GM21825 (cell line): ENCODE results near the gene CFAP210.

ENCODE experiments used
- ATAC-seq: cut with Tn5 transposase; IDR thresholded peaks from one replicate; pipeline ENCODE4 v1.9.1; 2021; ENCODE audit warnings: mild to moderate bottlenecking, moderate library complexity; ENCODE audit not compliant: unreplicated experiment

CFAP210 gene

DNA sequence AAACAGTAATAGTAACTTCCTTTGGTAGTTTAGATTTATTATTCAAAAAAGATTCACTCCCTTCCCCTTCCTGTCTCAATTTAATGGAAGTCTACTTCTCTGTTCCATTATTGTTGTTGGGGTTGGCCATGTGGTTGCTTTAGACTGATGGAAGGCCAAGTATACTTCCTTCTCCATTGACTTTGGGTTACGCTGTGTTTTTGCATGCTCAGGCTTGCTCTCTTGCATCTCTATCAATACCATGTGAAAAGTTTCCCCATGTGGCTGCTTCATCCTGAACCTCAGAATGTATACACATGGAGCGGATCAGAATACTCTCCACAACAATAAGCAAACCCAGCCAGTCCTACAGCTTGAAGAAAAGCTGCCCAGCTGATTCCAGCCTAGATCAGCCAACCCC lies 20.3 kb downstream of the CFAP210 start:
- ATAC-seq, result no peak

DNA sequence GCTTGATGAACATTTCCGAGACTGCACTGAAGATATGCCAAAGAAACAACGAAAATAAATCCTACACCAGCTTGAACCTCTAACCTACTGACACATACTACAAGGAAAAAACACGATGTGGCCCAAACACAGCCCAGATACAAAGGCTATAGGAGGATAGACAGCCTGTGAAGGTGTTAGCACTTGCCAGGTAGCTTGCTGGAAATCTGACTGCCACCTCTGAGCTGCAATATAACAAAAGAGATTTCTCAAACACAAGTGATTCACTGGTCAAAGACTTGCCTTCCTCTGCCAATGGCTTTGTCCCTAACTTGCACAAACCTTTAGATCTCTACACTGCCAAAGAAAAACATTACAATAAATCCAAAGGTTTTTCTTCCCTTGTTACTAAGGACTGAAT lies 21.1 kb downstream of the CFAP210 start:
- ATAC-seq, result no peak

DNA sequence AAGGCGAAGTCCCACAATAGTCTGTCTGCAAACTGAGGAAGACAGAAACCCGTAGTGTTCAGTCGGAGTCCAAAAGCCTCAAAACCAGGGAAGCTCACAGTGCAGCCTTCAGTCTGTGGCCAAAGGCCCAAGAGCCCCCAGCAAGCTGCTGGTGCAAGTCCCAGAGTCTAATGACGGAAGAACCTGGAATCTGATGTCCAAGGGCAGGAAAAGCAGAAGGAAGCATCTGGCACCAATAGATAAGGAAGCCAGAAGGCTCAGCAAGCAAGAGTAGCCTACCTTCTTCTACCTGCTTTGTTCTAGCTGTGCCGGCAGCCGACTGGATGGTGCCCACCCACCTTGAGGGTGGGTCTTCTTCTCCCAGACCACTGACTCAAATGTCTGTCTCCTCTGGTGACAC lies 21.8 kb downstream of the CFAP210 start:
- ATAC-seq, result no peak

DNA sequence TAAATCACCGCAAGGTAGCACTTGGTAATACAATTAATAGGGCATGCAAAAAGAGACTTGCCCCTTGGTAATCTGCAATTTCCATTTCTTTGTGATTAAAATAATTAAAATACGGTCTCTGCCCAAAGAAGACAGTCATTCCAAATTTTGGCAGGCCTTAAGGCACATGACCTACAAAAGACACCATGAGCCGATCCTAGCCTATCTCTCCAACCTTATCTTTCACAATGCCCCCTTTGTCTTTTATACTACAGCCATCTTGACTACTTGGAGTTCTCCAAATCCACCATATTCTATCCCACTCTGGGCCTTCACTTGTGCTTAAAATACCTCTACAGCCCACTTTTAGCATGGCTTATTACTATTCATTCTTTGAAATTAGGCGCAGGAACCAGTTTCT lies 23.3 kb downstream of the CFAP210 start:
- no peak for ATAC-seq

DNA sequence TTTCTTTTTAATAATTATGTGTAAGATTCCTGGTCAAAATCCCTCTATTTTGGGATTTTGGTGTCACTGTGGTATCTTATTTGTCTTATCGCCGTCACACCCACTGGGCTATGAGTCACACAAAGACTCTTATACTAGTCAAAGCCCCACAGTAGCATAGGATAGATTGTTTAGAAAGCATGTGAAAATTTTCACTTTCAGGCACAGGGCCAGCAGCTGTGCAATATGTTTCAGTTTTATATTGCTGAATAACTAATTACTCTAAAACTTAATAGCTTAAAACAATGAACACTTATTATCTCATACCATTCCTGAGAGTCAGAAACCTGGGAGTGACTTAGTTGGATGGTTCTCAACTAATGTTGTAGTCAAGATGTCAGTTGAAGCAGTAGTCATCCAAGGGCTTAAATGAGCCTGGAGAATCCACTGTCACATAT lies 24.0 kb downstream of the CFAP210 start:
- ATAC-seq, result no peak

DNA sequence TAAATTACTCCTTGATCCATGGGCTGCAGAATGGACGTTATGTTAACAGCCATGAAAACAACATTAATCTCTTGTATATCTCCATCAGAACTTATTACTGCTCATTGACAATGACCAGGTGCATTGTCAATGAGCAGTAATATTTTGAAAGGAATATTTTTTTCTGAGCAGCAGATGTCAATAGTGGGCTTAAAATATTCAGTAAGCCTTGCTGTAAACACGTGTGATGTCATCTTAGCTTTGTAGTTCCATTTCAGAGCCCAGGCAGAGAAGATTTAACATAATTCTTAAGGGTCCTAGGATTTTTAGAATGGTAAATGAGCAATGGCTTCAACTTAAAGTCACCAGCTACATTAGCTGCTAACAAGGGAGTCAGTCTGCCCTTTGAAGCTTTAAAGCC lies 26.6 kb downstream of the CFAP210 start:
- no peak for ATAC-seq

DNA sequence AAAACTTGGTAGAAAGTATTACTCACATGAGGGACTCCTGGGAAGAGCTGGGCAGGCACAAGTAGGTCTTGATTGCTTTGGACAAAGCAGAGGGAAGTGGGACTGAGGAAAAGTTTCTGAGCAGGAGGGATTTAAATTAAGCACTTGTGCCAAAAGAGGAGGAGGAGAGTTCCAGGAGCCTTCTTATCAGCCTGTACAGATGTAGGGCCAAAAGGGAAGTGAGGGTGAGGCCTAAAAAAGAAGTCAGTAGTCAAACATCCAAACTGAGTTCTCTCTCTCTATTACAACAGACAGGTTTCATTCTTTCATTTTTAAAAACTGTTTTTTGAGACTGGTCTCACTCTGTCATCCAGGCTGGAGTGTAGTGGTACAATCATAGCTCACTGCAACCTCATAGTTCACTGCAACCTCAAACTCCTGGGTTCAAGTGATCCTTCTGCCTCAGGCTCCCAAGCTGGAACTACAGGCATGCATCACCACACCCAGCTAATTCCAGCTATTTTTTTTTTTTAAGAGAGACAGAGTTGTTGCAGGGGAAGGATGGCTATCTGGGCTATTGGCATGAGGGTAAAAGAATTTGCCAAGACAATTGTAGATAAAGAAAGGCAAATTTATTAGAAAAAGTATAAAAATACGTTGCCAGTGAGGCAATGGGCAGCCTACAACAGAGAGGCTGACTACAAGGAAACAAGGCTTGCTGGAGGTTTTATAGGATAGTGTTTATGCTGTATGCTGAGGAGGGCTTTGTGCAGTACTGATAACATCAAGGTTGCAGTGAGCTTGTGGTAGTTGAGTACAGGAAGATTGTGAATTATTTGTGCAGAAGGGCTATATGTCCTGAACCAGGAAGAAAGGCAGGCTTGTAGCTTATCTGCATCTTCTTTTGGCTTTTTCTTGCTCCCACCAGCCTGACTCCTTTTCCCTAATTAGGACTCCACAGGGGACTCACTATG lies 29.0 kb downstream of the CFAP210 start:
- ATAC-seq, result no peak

DNA sequence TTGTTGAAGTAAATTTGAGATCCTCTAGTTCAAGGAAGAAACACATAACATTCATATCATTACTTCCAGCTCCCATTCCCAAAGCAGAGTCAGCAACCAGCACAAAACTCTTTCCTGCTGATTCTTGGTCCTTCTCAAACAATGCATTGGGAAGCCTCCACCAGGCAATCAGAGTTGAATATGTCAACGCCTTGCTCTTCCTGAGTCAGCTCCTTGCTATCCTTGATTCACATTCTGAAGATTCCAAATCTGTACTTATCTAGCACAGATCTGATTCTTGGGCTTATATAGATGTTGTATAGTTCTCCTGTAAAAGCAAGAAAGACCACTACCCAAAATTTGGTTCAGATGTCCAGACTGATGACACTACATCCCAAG lies 29.6 kb downstream of the CFAP210 start:
- no peak for ATAC-seq

DNA sequence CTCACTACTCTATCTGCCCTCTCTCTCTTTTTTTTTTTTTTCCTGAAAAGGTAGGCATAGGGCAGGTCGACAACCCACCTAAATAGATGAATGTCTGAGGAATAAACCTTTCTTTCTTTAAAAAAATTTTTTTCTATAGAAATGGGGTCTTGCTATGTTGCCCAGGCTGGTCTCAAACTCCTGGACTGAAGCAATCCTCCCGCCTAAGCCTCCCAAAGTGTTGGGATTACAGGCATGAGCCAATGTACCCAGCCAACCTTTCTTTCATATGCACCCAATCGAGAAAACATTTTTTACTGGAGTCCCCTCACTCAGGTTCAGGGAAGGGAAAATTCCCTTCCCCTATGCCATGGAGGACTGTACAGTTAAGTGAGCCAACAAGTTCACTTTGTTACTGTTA lies 31.0 kb downstream of the CFAP210 start:
- ATAC-seq, result no peak

DNA sequence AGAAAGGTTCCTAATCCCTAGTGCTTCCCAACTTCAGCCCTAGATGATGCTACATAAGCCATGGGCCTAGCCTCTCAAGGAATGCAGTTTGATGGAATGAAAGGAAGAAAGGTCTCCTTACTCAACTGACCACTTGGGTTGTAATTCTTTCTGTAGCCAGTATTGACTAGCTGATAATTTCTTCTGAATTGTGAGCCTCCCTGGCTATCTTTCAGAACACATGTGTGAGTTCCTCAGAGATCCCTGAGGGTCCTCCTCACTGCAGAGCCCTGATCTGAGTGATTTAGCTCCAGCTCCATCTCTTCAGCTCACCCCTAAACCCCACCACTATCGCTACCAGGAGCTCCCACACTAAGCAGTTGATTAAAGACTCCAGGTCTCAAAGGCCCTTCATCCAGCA lies 31.5 kb downstream of the CFAP210 start:
- ATAC-seq, result no peak

DNA sequence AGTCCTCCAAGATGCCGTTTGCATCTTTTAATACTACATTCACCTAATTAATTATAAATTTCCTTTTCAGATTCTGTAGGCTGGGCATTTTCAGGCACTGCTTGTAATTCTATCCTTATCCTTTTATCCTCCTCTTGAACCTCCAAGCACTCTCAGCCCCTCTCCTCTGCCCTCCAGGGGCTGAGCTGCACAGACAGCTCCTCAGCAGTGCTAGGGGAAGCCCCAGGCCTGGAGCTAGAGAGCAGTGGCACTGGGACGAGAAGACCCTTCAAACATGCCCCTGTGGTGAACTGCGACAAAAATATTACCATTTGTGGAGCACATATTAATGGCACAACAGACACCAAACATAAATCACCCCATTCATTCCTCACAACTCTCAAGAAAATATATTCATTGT lies 32.9 kb downstream of the CFAP210 start:
- ATAC-seq, result no peak

DNA sequence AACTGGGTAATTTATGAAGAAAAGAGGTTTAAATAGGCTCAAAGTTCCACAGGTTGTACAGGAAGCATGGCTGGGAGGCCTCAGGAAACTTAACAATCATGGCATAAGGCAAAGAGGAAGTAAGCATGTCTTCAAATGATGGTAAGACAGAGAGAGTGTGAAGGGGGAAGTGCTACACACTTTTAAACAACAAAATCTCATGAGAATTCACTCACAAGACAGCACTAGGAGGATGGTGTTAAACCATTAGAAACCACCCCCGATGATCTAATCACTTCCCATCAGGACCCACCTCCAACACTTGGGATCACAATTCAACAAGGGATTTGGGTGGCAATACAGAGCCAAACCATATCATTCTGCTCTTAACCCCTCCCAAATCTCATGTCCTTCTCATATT lies 34.9 kb downstream of the CFAP210 start:
- ATAC-seq, result no peak

DNA sequence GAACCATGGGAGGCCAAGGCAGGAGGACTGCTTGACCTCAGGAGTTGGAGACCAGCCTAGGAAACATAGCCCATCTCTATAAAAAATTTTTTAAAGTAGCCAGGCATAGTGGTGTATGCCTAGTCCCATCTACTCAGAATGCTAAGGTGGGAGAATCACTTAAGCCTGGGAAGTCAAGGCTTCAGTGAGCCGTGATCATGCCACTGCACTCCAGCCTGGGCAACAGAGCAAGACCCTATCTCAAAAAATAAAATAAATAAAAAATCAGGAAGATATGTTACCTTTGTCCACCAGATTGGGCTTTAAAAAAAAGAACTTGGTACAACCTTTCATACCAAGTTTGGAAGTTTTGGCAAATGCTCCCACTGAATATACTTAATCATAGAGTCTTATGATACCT lies 35.3 kb downstream of the CFAP210 start:
- ATAC-seq, result no peak

DNA sequence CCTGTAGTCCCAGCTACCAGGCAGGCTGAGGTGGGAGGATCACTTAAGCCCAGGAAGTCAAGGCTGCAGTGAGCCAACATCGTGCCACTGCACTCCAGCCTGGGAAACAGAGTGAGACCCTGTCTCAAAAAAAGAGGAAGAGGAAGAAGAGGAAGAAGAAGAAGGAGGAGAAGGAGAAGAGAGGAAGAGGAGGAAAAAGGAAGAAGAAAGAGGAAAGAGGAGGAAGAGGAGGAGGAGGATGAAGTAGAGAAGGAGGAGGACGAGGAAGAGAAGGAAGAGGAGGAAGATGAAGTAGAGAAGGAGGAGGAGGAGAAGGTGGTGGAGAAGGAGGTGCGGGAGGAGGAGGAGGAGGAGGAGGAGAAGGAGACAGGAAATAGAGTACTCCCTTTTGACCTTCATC lies 38.0 kb downstream of the CFAP210 start:
- no peak for ATAC-seq

DNA sequence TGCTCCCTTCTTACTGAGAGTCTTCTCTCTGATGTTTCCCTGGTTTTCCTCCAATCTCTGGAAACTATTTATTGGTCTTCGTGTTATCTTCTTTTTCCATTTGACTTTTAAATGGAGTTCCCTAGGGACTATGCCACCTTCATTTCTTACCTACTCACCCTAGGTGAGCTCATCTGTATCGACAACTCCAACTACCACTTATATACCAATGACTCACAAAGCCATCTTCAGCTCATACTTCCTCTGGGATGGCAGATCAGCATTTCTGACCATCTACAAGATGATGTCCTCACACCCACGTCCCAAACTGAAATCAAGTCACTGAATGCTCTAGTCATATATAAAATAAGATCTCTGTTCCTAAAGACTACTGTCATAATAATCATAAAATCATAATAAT lies 40.6 kb downstream of the CFAP210 start:
- ATAC-seq, result no peak

DNA sequence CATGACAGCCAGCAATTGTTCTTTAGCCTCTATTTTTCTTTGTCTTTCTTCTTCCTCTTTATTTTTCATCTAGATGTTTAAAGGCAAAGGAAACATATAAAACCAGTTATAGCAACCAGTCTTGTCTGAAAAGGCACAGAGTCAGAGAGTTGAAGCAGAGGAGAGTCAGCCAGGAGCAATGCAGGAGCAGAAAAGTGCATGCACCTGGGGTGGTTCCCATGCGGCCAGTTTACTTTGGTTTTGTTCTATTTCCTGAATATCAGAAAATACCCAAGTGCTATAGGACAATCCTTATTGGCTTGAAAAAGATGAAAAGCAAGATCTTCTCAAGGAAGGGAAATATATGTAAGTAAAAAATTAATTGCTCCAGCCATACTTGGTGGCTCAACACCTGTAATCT lies 44.9 kb downstream of the CFAP210 start:
- no peak for ATAC-seq

DNA sequence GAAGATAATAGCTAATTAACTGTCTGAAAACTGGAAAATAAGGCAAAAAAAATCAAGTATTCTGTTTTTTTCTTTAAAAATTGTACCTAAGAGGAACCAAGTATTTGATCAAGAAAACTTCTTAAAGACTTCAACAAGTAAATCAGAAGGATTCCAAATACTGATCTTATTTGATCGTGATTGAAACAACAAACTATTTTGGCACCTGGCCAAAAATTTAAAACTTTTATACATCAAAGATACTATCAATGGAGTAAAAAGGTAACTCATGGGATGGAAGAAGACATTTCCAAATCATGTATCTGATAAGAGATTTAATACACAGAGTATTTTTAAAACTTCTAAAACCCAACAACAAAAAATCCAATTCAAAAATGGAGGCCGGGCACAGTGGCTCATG lies 46.7 kb downstream of the CFAP210 start:
- no peak for ATAC-seq

DNA sequence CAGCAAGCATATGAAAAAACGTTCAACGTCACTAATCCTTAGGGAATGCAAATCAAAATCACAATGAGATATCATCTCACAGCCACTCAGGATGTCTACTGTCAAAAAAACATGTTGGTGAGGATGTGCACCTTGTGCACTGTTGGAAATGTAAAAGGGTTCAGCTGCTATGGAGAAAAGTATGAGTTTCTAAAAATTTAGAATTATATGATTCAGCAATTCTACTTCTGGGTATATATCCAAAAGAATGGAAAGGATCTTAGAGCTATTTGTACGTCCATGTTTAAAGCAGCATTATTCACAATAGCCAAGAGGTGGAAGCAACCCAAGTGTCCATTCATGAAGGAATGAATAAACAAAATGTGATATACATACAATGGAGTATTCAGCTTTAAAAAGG lies 50.0 kb downstream of the CFAP210 start:
- no peak for ATAC-seq

DNA sequence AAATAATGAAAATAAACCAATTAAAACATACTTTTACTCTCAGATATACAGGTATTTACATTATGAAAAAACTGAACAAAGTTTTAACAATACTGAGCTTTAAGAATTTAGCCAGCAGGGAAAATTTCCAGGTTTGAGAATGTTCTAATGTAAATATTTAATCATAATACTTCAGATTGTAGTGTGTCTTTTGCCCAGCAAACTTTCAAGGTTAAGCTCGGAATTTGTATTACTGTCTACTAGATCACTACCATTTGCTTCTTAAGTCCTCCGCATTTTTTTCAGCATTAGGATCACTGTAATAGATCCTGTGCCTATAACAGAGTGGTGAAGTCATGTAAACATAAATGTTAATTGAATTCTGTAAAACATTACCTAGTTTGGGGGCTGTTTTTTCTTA lies 52.7 kb downstream of the CFAP210 start:
- ATAC-seq, result no peak

DNA sequence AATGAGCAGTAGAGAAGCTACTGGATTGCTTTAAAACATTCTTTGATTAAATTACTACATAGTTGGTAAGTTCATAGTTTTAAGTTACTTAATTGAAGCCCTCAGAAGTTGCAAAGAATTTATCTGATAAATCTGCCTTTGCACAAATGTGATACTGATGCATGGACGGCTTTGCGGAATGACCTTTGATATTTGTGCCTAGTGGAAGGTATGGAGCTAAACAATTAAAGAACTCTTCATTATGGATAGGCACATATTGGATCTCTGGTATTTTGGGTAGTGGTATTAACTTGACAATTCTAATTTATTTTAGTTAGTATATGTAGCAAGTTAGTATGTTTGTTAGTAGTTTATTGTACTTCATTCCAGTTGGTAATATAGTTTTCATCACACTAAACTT lies 54.1 kb downstream of the CFAP210 start:
- ATAC-seq, result no peak

DNA sequence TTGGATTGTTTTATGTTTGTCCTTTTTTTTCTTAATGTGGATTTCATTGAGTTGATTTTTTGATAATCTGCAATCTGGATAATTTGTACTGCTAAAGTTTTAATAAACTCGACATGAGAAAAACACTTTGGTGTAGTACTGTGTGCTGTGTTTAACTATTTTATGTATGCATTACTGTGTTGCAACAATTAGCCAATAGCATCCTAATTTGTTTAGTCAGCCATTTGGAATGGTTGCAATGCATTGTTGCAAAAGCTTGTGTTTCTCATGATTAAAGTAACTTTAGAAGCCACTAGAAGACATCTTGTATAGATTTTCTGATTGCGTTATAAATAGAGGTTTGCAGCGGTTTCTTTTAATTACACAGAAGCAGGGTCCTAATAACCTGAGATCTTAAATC lies 56.6 kb downstream of the CFAP210 start:
- no peak for ATAC-seq

DNA sequence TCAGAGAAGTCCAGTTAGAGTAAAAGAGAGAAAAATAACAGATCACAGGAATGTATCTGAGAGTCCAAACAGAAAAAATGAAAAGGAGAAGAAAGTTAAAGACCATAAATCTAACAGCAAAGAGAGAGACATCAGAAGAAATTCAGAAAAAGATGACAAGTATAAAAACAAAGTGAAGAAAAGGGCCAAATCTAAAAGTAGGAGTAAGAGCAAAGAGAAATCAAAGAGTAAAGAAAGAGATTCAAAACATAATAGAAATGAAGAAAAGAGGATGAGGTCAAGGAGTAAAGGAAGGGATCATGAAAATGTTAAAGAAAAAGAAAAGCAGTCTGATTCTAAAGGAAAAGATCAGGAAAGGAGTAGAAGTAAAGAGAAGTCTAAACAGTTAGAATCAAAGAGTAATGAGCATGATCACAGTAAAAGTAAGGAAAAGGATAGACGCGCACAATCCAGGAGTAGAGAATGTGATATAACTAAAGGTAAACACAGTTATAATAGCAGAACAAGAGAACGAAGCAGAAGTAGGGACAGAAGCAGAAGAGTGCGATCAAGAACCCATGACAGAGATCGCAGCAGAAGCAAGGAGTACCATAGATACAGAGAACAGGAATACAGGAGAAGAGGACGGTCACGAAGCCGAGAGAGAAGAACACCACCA lies 57.6 kb downstream of the CFAP210 start:
- ATAC-seq, result no peak
